Measurements from ENCODE around the gene PRRX2.
"Not testable (repeated sequence)": the region's sequence is repeated elsewhere in the genome, so short reads cannot be mapped to it uniquely, and the experiment has no call there.

PRRX2 gene

GRCh38 chr9:129630967-129631673, 34.3 kb upstream of the PRRX2 start:
- no peak for DNase-seq (ENCODE audit: low spot score)
- H3K9me3 Mint-ChIP-seq: no peaks in the 10 kb centered on the region
- no peak overlapping the region for H3K4me3 Mint-ChIP-seq
- peaks cover 39% of the 10 kb centered on the region for H3K36me3 Mint-ChIP-seq (ENCODE audit: low read depth)
- H3K27me3 Mint-ChIP-seq (ENCODE audit: low read depth): no peaks in the 10 kb centered on the region
- H3K4me1 Mint-ChIP-seq (ENCODE audit: low read depth): peaks cover 19% of the 10 kb centered on the region
- H3K27ac Mint-ChIP-seq: no peak overlapping the region

- H3K27ac Mint-ChIP-seq: no peak overlapping the region
- no peaks in the 10 kb centered on the region for H3K9me3 Mint-ChIP-seq
- DNase-seq (ENCODE audit: low spot score): no peak
- peaks cover 39% of the 10 kb centered on the region for H3K36me3 Mint-ChIP-seq (ENCODE audit: low read depth)
- H3K4me1 Mint-ChIP-seq (ENCODE audit: low read depth): peaks cover 19% of the 10 kb centered on the region
- H3K4me3 Mint-ChIP-seq: no peak overlapping the region
- H3K27me3 Mint-ChIP-seq (ENCODE audit: low read depth): no peaks in the 10 kb centered on the region
Observed at GRCh38 chr9:129631674-129632129, 33.7 kb upstream of the PRRX2 start.

GRCh38 chr9:129632460-129632859, 33.0 kb upstream of the PRRX2 start:
- no peaks in the 10 kb centered on the region for H3K27me3 Mint-ChIP-seq (ENCODE audit: low read depth)
- H3K4me1 Mint-ChIP-seq (ENCODE audit: low read depth): peaks cover 11% of the 10 kb centered on the region
- H3K9me3 Mint-ChIP-seq: no peaks in the 10 kb centered on the region
- DNase-seq (ENCODE audit: low spot score): no peak
- H3K27ac Mint-ChIP-seq: no peak overlapping the region
- peaks cover 35% of the 10 kb centered on the region for H3K36me3 Mint-ChIP-seq (ENCODE audit: low read depth)
- H3K4me3 Mint-ChIP-seq: no peak overlapping the region

GRCh38 chr9:129633207-129633606, 32.2 kb upstream of the PRRX2 start:
- peaks cover 6% of the 10 kb centered on the region for H3K4me1 Mint-ChIP-seq (ENCODE audit: low read depth)
- no peaks in the 10 kb centered on the region for H3K27me3 Mint-ChIP-seq (ENCODE audit: low read depth)
- H3K9me3 Mint-ChIP-seq: no peaks in the 10 kb centered on the region
- no peak for DNase-seq (ENCODE audit: low spot score)
- H3K4me3 Mint-ChIP-seq: no peak overlapping the region
- H3K27ac Mint-ChIP-seq: no peak overlapping the region
- peaks cover 39% of the 10 kb centered on the region for H3K36me3 Mint-ChIP-seq (ENCODE audit: low read depth)

- Mint-ChIP-seq H3K4me3 (no peak overlapping the region), H3K4me1 (ENCODE audit: low read depth) (peaks cover 6% of the 10 kb centered on the region), H3K27me3 (ENCODE audit: low read depth) (no peaks in the 10 kb centered on the region), H3K36me3 (ENCODE audit: low read depth) (peaks cover 38% of the 10 kb centered on the region), H3K27ac (no peak overlapping the region), H3K9me3 (no peaks in the 10 kb centered on the region)
- DNase-seq (ENCODE audit: low spot score): no peak
Observed at GRCh38 chr9:129633848-129634247, 31.6 kb upstream of the PRRX2 start.

- Mint-ChIP-seq H3K27ac (no peak overlapping the region), H3K4me1 (ENCODE audit: low read depth) (peaks cover 6% of the 10 kb centered on the region), H3K36me3 (ENCODE audit: low read depth) (peaks cover 39% of the 10 kb centered on the region), H3K27me3 (ENCODE audit: low read depth) (no peaks in the 10 kb centered on the region), H3K4me3 (no peak overlapping the region), H3K9me3 (no peaks in the 10 kb centered on the region)
- DNase-seq (ENCODE audit: low spot score): no peak
Observed at GRCh38 chr9:129635099-129636065, 30.1 kb upstream of the PRRX2 start.

GRCh38 chr9:129636343-129636742, 29.1 kb upstream of the PRRX2 start:
- H3K4me1 Mint-ChIP-seq (ENCODE audit: low read depth): peaks cover 10% of the 10 kb centered on the region
- H3K4me3 Mint-ChIP-seq; H3K27me3 Mint-ChIP-seq (ENCODE audit: low read depth); H3K27ac Mint-ChIP-seq; H3K9me3 Mint-ChIP-seq; DNase-seq (ENCODE audit: low spot score): not testable (repeated sequence)
- peaks cover 35% of the 10 kb centered on the region for H3K36me3 Mint-ChIP-seq (ENCODE audit: low read depth)

- H3K27ac Mint-ChIP-seq: no peak overlapping the region
- DNase-seq (ENCODE audit: low spot score): no peak
- peaks cover 29% of the 10 kb centered on the region for H3K36me3 Mint-ChIP-seq (ENCODE audit: low read depth)
- H3K27me3 Mint-ChIP-seq (ENCODE audit: low read depth): no peaks in the 10 kb centered on the region
- H3K4me3 Mint-ChIP-seq: no peak overlapping the region
- H3K4me1 Mint-ChIP-seq (ENCODE audit: low read depth): peaks cover 7% of the 10 kb centered on the region
- H3K9me3 Mint-ChIP-seq: no peaks in the 10 kb centered on the region
Observed at GRCh38 chr9:129637102-129637501, 28.3 kb upstream of the PRRX2 start.

GRCh38 chr9:129637673-129638439, 27.6 kb upstream of the PRRX2 start:
- H3K9me3 Mint-ChIP-seq: no peaks in the 10 kb centered on the region
- no peak for DNase-seq (ENCODE audit: low spot score)
- H3K4me3 Mint-ChIP-seq: no peak overlapping the region
- peaks cover 9% of the 10 kb centered on the region for H3K4me1 Mint-ChIP-seq (ENCODE audit: low read depth)
- no peak overlapping the region for H3K27ac Mint-ChIP-seq
- peaks cover 26% of the 10 kb centered on the region for H3K36me3 Mint-ChIP-seq (ENCODE audit: low read depth)
- H3K27me3 Mint-ChIP-seq (ENCODE audit: low read depth): no peaks in the 10 kb centered on the region

GRCh38 chr9:129639034-129639630, 26.3 kb upstream of the PRRX2 start:
- peaks cover 21% of the 10 kb centered on the region for H3K36me3 Mint-ChIP-seq (ENCODE audit: low read depth)
- DNase-seq (ENCODE audit: low spot score): no peak
- no peak overlapping the region for H3K4me3 Mint-ChIP-seq
- H3K27ac Mint-ChIP-seq: no peak overlapping the region
- no peaks in the 10 kb centered on the region for H3K9me3 Mint-ChIP-seq
- H3K4me1 Mint-ChIP-seq (ENCODE audit: low read depth): peaks cover 9% of the 10 kb centered on the region
- no peaks in the 10 kb centered on the region for H3K27me3 Mint-ChIP-seq (ENCODE audit: low read depth)

GRCh38 chr9:129639756-129640085, 25.7 kb upstream of the PRRX2 start:
- Mint-ChIP-seq H3K36me3 (ENCODE audit: low read depth) (peaks cover 21% of the 10 kb centered on the region), H3K27me3 (ENCODE audit: low read depth) (no peaks in the 10 kb centered on the region), H3K4me3 (peak overlapping the region; percentile 87), H3K4me1 (ENCODE audit: low read depth) (peaks cover 9% of the 10 kb centered on the region), H3K9me3 (no peaks in the 10 kb centered on the region), H3K27ac (no peak overlapping the region)
- DNase-seq (ENCODE audit: low spot score): no peak

GRCh38 chr9:129640086-129640870, 25.2 kb upstream of the PRRX2 start:
- Mint-ChIP-seq H3K4me3 (peak overlapping the region; percentile 87), H3K27me3 (ENCODE audit: low read depth) (no peaks in the 10 kb centered on the region), H3K9me3 (no peaks in the 10 kb centered on the region), H3K36me3 (ENCODE audit: low read depth) (peaks cover 18% of the 10 kb centered on the region), H3K27ac (no peak overlapping the region), H3K4me1 (ENCODE audit: low read depth) (peaks cover 9% of the 10 kb centered on the region)
- DNase-seq (ENCODE audit: low spot score): no peak
